GM21529 (cell line): ENCODE measurements around the gene AK2.
"Not testable (repeated sequence)": the region's sequence is repeated elsewhere in the genome, so short reads cannot be mapped to it uniquely, and the experiment has no call there.

Experiments
- ATAC-seq: cut with Tn5 transposase; IDR thresholded peaks from one replicate; pipeline ENCODE4 v1.9.1; 2021; ENCODE audit not compliant: unreplicated experiment

Gene AK2

DNA sequence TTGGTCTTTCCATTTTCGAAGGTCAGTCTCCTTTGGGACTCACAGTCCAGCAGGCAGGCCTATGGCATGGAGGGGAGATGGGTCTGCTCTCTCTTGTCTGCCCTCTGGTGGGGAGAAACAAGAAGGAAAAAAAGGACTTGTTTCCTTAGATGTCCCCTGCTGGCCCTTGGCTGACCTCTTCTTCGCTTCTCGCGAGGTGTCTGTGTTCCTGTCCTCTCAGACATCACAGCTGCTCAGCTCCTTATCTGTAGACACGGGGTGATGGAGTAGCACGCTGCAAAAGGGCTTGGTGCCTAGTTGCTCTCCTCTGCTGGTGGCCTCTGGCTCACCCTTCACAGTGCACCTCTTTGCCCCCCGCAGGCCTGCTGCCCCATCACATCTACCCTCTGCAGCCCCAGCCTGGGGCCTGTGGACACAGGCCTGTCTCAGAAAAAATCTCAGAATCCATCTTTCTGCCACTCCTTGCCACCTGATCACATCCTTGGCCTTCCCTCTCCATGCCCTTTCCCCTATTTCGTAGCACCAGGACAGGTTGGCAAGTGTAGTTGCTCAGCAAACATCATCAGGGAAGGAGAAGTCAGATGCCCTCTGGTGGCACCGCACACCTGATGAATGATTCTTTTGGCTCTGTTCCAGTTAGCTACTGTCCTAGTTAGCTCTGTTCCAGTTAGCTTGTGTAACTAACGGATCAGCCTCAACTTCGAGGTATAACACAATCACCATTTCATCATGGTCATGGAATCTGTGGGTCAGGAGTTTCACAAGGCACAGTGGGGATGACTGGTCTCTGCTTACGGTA is 18.7 kb upstream of the AK2 start:
- no peak for ATAC-seq

DNA sequence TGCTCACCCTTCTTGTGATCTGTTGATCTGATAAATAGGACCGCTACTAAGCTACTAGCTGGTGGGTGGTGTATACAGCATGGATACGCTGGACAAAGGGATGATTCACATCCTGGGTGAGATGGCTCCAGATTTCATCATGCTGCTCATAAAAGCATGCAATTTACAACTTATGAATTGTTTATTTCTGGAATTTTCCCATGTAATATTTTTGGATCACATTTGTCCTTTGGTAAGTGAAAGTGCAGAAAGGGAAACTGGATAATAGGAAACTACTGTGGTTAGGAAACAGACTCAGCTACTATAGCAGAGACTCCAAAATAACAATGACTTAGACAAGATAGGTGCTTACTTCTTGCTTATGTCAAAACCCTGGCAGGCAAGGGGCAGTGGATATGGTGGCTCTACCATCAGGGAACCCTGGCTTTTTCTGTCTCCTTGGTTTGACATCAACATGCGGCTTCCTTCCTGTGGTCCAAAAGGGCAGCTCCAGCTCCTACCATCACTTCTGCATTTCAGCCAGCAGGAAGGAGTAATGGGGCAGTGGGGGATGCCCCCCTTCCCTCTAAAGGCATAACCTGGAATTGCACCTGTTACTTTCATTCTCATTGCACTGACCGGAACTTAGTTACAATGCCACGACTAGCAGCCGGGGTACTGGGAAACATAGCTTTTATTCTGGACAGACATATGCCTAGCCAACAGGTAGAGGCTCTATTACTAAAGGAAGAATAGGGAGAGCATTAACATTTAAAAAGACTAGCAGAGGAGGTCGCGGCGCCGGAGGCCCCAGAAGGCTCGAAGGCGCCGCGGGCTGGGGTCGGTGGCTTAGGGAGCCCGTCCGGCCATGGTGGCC is 13.8 kb upstream of the AK2 start:
- no peak for ATAC-seq

DNA sequence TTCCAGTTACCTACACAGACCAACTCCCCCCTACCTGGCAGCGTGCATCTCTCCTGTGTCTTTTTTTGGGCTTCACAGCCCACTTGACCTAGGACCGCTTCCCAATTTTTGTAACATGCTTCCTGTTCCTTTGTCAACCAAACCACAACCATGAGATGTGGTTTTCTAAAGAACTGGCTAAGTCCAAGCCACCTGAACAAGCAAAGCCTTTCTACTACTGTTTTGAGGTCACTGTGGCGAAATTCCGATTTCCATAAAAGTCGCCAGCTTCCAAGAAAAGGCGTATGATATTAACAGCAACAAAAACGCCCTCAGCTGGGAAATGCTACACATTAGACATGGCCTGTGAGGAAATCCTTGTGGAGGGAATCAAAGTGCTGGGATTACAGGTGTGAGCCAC is 12.7 kb upstream of the AK2 start:
- ATAC-seq, result no peak

DNA sequence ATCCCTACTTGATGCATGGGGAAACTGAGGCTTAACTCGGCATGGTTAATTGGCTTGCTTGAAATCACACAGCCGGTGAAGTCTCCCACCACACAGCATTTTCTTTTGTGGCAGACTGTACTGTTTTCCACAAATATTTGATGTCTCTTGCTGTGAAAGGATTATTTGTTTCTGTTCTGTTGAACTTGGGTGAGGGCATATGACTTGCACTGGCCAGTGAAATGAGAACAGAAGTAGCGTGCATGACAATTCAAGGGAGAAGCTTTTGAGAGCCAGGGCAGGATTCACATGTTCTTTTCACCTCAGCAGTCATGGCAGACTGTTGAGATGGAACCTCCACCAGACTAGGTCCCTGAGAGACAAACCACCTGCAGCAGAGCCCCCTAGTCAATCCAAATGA is 11.7 kb upstream of the AK2 start:
- ATAC-seq, result no peak

DNA sequence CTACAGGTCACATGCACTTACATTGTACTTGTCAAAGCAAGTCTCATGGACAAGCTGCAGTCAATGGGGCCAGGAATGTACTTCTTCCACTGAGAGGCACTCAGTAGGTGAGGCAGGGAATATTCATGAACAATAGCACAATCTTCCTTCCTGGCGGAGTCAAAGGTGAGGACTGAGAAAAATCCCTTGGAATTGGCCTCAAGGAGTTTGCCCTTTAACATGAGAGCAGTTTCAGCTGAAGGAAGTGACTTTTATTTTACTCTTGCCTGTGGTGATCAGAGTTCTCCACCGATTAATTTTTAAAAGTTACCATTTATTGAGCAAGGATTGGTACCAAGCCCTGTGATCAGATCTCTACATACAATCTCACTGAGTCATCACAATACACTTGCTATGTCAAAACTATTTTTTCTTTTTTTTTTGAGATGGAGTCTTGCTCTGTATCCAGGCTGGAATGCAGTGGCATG is 11.2 kb upstream of the AK2 start:
- ATAC-seq, result no peak

DNA sequence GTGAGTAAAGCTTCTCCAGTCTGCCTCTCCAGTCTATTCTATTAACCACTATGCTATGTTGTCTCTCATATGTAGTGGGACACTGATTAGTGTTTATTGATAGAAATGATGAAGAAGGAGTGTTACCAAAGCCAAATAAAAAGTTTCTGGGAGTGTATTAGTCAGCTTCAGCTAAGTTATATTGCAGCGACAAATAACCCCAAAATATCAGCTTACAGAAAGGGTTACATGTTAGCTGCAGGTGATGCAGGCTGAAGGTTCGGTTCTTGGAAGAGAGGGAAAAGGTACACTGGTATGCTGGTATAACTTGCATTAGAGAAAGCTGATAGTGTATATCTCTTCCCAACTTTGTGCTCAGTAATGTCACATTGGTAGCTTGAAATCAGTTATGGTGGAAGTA is 10.6 kb upstream of the AK2 start:
- no peak for ATAC-seq

DNA sequence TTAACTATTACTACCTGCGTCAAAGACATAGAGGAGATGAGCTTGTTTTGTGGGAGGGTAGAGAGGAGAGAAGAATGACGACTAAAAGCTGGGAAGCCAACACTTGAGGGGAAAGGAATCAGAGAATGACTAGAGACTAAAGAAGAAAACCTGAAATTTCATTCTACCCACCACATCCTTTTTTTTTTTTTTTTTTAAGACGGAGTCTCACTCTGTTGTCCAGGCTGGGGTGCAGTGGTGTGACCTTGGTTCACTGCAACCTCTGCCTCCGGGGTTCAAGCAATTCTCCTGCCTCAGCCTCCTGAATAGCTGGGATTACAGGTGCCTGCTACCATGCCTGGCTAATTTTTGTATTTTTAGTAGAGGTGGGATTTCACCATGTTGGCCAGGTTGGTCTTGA is 9.6 kb upstream of the AK2 start:
- ATAC-seq, result not testable (repeated sequence)

DNA sequence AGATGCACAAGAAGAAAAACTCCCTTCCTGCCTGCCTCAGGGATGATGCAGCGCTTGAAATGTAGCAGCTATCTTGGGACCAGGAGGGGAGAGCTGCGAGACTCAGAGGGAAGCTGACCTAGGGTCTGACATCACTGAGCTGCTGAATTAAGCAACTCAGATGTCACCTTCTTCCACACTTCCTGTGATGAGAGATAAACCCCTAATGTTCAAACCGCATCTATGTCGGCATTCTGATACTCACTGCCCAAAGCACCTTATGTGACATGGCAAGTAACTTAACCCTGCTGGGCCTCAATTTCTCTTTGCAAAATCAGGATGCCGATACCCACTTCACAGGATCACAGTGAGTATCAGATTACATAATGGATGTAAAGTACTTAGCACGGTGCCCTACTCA is 9.1 kb upstream of the AK2 start:
- no peak for ATAC-seq

DNA sequence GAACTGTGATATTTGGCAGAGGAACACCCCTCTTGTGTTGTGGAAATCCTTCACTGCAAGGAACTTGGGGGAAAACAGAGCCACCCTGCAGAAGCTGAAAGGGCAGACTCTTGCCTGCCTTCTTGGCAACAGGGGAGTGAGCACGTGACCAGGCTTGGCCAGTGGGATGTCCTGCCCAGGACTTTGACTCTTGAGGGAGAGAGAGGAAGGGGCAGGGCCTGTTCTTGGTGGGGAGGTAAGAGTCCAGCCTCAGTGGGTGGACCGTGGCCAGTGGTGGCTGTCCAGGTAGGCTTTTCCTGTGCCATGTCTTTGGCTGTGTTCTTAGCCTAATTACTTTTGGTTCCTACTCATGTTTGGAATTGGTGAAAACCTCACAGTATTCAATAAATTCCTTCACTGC is 8.6 kb upstream of the AK2 start:
- no peak for ATAC-seq

DNA sequence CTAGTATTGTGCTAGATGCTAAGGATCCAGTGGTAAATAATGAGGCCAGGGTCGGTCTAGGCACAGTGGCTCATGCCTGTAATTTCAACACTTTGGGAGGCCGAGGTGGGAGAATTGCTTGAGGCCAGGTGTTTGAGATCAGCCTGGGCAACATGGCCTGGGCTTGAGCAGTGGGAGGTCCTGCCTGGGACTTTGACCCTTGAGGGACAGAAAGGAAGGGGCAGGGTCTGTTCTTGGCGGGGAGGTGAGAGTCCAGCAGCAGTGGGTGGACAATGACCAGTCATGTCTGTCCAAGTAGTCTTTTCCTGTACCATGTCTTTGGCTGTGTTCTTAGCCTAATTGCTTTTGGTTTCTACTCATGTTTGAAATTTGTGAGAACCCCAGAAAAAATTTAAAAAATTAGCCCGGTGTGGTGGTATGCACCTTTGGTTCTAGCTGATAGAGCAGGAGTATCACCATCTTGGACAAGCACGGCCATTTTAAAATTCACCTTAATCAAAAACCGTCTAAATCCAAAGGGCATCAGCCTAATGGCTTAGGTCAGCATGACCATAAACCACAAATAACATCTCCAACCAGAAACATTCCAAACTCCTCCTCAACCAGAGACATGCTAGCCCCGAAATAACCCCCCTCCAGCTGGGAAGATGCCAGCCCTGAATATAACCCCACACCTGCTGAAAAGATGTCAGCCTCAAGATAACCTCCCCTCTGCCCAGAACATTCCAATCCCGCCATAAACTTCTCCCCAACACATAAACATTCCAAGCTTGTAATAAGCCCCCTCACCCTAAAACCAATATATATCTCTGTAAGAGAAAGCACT is 6.8 kb upstream of the AK2 start:
- ATAC-seq, result no peak

DNA sequence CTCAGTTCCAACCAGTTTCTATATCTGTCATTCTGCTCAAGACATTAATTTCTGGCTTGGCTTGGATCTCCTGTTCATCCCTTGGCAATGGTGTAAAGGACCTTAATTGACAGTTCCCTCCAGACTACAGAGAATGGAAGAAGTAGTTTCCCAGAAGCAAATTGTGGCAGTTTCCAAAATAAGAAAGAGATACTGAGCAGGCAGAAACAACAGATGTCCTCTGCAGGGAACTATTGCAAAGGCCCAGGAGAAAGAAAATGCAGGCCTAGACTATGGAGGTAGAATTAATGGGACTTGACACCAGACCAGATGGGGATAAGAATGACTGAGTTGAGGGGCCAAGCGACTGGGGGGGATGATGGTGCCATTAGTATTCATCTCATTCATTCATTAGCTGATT is 6.1 kb upstream of the AK2 start:
- no peak for ATAC-seq

DNA sequence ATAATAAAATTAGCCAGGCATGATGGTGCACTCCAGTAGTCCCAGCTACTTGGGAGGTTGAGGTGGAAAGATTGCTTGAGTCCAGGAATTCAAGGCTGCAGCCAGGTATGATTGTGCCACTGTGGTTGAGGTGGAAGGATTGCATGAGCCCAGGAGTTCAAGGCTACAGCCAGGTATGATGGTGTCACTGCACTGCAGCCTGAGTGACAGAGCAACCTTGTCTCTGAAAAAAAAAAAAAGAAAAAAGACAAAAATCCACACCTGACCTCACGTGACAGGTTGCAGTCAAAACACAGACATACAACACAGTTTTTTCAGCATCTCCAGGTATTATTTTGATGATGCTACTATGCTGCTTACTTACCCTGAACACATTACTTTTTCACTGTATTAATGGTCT is 4.3 kb upstream of the AK2 start:
- no peak for ATAC-seq

DNA sequence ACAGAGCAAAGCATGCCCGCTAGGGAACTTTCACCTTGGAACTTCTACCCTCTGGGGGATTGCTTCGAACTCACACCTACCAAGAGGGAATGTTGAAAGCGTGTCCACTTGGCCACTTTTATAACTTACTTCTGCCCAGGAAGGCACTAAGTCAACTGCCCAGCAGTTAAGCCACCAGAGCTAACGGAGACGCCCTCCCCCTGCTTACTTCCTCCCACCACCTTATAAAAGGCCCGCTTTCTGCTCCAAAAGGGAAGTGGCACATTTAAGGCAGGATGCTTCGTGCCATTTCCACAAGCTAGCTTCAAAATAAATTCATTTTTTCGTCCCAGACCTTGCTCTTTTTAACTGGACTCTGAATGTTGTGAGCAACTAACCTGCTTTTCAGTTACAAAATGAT is 3.2 kb upstream of the AK2 start:
- ATAC-seq, result no peak

DNA sequence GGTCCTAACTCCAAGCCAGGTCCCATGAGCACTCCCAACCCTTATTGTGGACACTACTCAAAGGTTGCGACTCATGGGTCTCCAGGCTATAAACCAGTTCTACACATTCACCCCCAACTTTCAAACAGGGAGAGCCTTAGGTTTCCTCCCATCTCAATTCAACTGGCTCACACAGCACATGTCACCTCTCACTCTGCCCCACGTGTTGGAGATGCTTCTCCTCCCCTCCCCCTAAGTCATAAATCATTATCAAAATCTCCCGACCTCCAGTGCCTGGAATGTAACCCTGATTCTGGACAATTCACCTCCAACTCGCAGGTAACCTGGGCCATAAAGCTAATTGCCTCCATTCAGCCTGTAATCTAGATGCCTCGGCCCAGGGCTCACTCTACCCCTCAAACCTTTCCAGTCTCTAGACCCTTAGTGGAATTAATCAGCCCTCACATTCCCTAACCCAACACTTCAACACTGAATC is 595 bp downstream of the AK2 start:
- ATAC-seq, result no peak

DNA sequence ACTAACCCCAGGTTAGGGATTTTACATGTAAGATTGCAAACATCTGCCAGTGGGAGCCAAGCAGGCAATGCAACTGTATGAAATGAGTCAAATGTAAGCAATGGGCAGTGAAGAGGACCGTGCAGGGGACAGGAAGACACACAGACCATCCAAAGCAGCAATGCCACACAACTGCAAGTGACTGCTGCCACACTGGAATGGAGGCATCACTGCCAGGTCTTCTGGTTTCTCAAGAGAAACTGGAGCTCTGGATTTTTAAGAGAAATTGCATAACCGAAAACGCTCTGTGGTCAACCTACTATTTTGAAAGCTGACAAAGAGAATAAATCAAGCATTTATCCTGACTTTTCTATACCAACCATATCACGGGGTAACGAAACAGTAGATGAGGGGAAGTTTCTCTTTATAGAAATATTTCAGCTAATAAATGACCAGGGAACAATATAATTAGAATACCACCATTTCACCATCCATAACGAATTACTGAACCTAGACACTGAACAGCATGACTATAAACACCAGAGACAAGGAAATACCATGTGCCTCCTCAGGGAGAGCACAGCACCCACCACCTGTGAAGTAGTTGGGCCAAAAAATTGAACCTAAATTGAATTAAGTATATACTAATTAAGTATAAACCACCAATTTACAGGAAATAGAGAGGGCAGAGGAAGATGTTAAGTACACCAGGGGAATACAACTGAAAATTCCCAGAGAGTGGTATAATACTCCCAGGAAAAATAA is 4.4 kb downstream of the AK2 start:
- ATAC-seq, result no peak

DNA sequence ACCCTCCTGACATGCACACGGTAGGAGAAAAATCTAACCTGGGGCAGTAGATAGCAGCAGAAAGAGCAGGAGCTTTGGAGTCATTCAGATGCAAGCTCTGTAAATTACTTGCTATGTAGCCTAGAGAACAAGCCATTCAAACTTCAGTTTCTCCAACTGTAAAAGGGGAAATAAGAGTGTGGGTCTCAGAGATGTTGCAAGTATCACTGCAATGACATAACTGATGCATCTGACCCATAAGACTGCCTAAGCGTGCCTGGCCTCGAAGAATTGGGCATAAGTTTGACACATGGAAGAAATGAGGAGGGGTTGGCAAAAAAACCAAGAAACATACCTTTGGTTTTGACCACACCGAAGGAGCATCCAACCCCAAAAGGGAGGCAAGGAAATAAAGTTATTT is 5.2 kb downstream of the AK2 start:
- ATAC-seq, result no peak

DNA sequence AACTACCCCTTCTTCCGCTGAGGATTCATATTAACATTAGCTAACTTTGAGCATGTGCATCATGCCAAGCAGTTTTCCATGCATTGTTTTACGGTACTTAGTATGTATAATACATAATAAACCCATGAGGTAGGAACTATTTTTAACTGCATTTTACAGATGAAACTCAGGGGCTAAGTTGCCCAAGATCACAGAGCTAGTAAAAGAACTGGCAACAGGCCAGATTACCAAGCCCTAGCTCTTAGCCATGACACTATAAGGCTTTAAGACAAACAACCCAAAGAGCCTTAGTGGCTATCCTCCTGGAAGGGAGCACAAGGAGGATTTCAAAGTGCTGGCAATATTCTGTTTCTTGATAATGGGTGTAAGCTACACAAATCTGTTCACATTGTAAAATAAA is 6.1 kb downstream of the AK2 start:
- no peak for ATAC-seq

DNA sequence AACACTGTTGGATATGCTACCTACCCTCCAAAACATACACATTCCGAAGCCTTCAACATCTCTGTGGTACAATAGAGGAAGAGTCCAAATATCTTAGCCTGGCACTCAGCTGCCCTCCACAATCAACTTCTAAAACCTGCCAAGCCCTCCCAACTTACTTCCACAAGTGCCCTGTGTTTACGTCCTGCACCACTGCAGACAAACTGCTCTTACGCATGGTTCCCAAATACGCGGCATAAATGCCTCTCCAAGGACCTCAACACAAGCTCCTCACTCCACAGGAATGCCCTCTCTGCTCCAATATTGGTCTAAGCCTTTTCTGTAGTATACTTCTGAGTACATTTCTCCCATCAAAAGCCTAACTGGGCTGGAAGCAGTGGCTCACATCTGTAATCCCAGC is 6.8 kb downstream of the AK2 start:
- ATAC-seq, result no peak

DNA sequence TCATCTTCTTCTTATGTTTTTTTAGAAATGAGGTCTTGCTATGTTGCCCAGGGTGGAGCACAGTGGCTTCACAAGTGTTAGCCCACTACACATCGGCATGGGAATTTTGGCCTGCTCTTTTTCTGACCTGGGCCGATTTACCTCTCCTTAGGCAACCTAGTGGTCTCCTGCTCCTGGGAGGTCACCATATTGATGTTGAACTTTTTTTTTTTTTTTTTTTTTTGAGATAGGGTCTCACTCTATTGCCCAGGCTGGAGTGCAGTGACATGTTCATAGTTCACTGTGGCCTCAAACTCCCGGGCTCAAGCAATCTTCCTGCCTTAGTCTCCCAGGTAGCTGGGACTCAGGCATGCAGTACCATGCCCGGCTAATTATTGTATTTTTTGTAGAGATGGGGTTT is 7.5 kb downstream of the AK2 start:
- no peak for ATAC-seq

DNA sequence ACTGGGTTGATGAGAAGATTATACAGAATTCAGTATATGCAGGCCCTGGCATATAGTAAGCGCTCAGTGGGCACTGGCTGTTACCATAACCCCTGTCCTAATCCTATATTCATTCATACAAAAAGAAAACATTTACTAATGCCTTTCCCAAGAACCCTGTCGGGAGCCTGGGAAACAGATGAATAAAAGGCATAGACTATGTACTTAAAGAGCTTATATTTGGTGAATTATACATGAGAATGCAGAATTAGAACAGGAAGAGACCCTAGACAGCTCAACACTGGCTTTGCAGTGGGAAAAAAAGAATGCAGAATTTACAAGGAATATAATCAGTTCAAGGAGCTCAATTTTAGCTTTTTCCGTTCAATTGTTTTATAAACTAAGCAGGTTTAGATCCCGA is 10.9 kb downstream of the AK2 start:
- ATAC-seq, result no peak

DNA sequence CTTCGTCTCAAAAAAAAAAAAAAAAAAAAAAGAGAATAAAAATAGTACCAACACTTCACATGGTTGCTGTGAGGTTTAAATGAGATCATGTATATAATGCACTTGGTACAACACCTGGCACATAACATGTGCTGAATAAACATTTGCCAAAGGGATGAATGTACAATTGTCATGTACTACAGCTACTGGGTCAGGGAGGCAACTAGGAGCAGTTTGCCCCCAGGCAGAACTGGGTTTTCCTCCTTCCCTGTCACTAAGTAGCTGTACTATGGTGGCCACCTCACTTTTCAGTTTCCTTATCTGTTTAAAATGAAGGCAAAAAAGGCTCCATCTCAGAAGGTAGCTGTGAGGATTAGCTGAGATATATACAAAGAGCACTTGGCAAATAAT is 11.5 kb downstream of the AK2 start:
- ATAC-seq, result no peak
